Endodermal cell (in vitro differentiated cells): ENCODE results near the gene HAPLN2. TPM values are rescaled to one million over a fixed set of nuclear protein-coding genes. Genes with fewer than 3 reads are reported as not detected.

Experiments
- DNase-seq: peaks from one replicate; pipeline ENCODE4 v3.0.0-alpha.2; 2017
- H3K27ac ChIP-seq: 2 replicates; pipeline ENCODE4 v1.5.1; 2013; ENCODE audit warnings: mild to moderate bottlenecking, low read depth, low read length, moderate library complexity
- H3K27me3 ChIP-seq: 2 replicates; pipeline ENCODE4 v1.6.1; 2013; ENCODE audit warnings: mild to moderate bottlenecking, low read length, moderate library complexity; ENCODE audit not compliant: insufficient read depth, control insufficient read depth, poor library complexity, severe bottlenecking
- H3K36me3 ChIP-seq: 2 replicates; pipeline ENCODE4 v1.7.0; 2013; ENCODE audit warnings: mild to moderate bottlenecking, low read length, moderate library complexity; ENCODE audit not compliant: control insufficient read depth, insufficient read depth
- H3K4me1 ChIP-seq: one replicate; pipeline ENCODE4 v1.7.0; 2013; ENCODE audit warnings: low read length; ENCODE audit not compliant: control insufficient read depth, insufficient read depth
- H3K4me3 ChIP-seq: 2 replicates; pipeline ENCODE4 v1.5.1; 2013; ENCODE audit warnings: mild to moderate bottlenecking, low read length, moderate library complexity
- H3K9ac ChIP-seq: 2 replicates; pipeline ENCODE4 v1.6.1; 2013; ENCODE audit warnings: mild to moderate bottlenecking, low read length, moderate library complexity; ENCODE audit not compliant: poor library complexity, severe bottlenecking; ENCODE audit errors: extremely low read depth
- H3K9me3 ChIP-seq: 2 replicates; pipeline ENCODE4 v1.6.1; 2013; ENCODE audit warnings: mild to moderate bottlenecking, low read length, moderate library complexity; ENCODE audit not compliant: control insufficient read depth
- H3K27ac Mint-ChIP-seq: 2 replicates; pipeline ENCODE4 v1.8.0; 2020; ENCODE audit warnings: mixed read lengths
- H3K27me3 Mint-ChIP-seq: 2 replicates; pipeline ENCODE4 v1.8.0; 2021; ENCODE audit warnings: mild to moderate bottlenecking, mixed read lengths; ENCODE audit not compliant: insufficient read depth
- H3K36me3 Mint-ChIP-seq: 2 replicates; pipeline ENCODE4 v1.8.0; 2020; ENCODE audit warnings: low read depth, mixed read lengths
- H3K4me1 Mint-ChIP-seq: 2 replicates; pipeline ENCODE4 v1.8.0; 2020; ENCODE audit warnings: mixed read lengths
- H3K4me3 Mint-ChIP-seq: 2 replicates; pipeline ENCODE4 v1.8.0; 2020; ENCODE audit warnings: mild to moderate bottlenecking, moderate library complexity, mixed read lengths
- H3K9me3 Mint-ChIP-seq: 2 replicates; pipeline ENCODE4 v1.8.0; 2020; ENCODE audit warnings: mild to moderate bottlenecking, mixed read lengths
- WGBS, 2 experiments: methylation state at CpG; one replicate each; pipeline versions ENCODE4 v1.1.5 to v1.1.7; 2013; ENCODE audit warnings: missing lambda C conversion rate in 2 of 2, mixed read lengths in 1 of 2; ENCODE audit not compliant: insufficient coverage in 1 of 2, insufficient read length in 1 of 2; 5-methylcytosine and 5-hydroxymethylcytosine counted together
- total RNA-seq, 2 donors: library from RNA; stranded (reverse); fragmentation: NEBNext Ultra II Directional in 1 of 2; extraction: Animal tissue kit (Norgen Biotek cat#: 25700) in 1 of 2; gene quantifications; 2 replicates in 1 of 2; 3 replicates in 1 of 2; pipeline ENCODE4 v1.2.1, GENCODE V29; 2021
- TF ChIP-seq, protein P1 (sequence below): fragments of 200-600 bp; sonication (generic); conservative IDR thresholded peaks from 2 replicates; pipeline ENCODE4 v1.5.0; 2021; ENCODE audit warnings: antibody characterized with exemption, mild to moderate bottlenecking

Gene HAPLN2
- total RNA-seq, 2 donors from 2014 or later: 0.42 to 2.8 TPM

GRCh38 chr1:156640842-156641706 lies 21.9 kb downstream of the HAPLN2 start:
- Histone ChIP-seq H3K36me3 (no peaks in the 10 kb centered on the region), H3K27me3 (peaks cover 94% of the 10 kb centered on the region), H3K4me1 (no peaks in the 10 kb centered on the region), H3K4me3 (peak overlapping the region; percentile 69), H3K27ac (no peak overlapping the region), H3K9me3 (no peaks in the 10 kb centered on the region), H3K9ac (no peak overlapping the region)
- peak overlapping the region; percentile 55 for H3K4me3 Mint-ChIP-seq
- 52 to 56% methylated on average over 3 to 6 of the region's 6 CpGs for WGBS, 2 experiments
- H3K27me3 Mint-ChIP-seq: peaks cover 94% of the 10 kb centered on the region
- peak; percentile 54 for DNase-seq
- H3K4me1 Mint-ChIP-seq: peaks cover 6% of the 10 kb centered on the region
- no peaks in the 10 kb centered on the region for H3K36me3 Mint-ChIP-seq
- TF ChIP-seq, protein P1, sequence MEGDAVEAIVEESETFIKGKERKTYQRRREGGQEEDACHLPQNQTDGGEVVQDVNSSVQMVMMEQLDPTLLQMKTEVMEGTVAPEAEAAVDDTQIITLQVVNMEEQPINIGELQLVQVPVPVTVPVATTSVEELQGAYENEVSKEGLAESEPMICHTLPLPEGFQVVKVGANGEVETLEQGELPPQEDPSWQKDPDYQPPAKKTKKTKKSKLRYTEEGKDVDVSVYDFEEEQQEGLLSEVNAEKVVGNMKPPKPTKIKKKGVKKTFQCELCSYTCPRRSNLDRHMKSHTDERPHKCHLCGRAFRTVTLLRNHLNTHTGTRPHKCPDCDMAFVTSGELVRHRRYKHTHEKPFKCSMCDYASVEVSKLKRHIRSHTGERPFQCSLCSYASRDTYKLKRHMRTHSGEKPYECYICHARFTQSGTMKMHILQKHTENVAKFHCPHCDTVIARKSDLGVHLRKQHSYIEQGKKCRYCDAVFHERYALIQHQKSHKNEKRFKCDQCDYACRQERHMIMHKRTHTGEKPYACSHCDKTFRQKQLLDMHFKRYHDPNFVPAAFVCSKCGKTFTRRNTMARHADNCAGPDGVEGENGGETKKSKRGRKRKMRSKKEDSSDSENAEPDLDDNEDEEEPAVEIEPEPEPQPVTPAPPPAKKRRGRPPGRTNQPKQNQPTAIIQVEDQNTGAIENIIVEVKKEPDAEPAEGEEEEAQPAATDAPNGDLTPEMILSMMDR: no peak
- no peaks in the 10 kb centered on the region for H3K9me3 Mint-ChIP-seq
- no peak overlapping the region for H3K27ac Mint-ChIP-seq

DNA sequence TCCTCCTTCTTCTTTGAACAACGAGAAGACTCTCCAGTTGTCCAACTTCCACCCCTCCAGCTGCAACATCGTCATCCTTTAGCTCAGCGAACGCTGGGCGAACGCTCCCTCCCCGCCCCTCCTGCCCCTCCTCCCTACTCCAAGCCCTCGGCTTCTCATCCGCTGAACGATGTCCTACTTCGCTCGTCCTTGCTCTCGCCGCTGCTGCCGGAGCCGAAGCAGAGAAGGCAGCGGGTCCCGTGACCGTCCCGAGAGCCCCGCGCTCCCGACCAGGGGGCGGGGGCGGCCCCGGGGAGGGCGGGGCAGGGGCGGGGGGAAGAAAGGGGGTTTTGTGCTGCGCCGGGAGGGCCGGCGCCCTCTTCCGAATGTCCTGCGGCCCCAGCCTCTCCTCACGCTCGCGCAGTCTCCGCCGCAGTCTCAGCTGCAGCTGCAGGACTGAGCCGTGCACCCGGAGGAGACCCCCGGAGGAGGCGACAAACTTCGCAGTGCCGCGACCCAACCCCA lies 22.6 kb downstream of the HAPLN2 start, which contains the start of gene BCAN:
BCAN (plus strand) TSS at position 357 of the 504 bp plus-strand sequence. CDS start 3,938 bp downstream, outside the sequence.
- peak; percentile 87 for DNase-seq
- no peaks in the 10 kb centered on the region for H3K9me3 Mint-ChIP-seq
- Histone ChIP-seq H3K9me3 (no peaks in the 10 kb centered on the region), H3K4me3 (peak within 1 kb of the TSS; percentile 75), H3K4me1 (no peaks in the 10 kb centered on the region), H3K9ac (no peak within 1 kb of the TSS), H3K27ac (no peak within 1 kb of the TSS), H3K27me3 (peaks cover 96% of the 10 kb centered on the region), H3K36me3 (no peaks in the 10 kb centered on the region)
- peaks cover 6% of the 10 kb centered on the region for H3K4me1 Mint-ChIP-seq
- H3K36me3 Mint-ChIP-seq: no peaks in the 10 kb centered on the region
- H3K27me3 Mint-ChIP-seq: peaks cover 94% of the 10 kb centered on the region
- 0% methylated on average over 13 to 45 of the region's 46 CpGs for WGBS, 2 experiments
- H3K27ac Mint-ChIP-seq: no peak within 1 kb of the TSS
- TF ChIP-seq, protein P1: peak; percentile 29
- H3K4me3 Mint-ChIP-seq: peak within 1 kb of the TSS; percentile 55

DNA sequence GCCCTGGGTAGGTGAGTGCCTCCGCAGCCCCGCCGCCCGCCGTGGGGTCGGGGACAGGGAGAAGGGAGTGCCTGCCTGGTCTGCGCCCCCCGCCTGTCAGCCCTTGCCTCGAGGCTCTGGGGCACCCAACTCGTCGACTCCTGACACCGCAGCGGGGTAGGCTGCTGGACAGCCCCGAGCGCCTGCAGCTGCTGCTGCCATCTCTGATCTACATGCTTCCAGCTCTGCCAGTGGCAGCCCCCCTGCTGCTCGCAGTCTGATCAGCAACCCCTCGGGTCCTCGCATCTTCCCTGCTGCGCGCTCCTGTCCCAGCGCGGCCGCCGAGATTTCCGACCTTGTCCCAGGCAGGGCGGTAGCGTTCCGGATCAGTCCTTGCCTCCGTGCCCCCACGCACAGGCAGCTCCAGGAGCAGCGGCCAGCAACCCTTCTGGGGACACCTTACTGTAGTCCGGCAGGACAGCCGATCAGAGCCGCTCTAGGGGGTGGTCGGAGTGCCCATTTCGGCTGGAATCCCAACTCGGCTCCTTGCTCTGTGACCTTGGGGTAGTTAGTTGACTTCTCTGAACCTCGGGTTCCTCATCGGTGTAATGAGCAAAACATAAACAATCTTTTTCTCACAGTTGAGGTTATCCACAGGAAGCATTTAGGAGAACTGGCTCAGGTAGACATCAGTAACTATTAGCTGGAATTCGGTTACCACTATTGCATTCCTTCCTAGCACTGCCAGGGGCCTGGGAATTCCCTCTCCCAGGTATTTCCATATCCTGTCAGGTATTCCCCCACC lies 23.2 kb downstream of the HAPLN2 start:
- H3K27ac ChIP-seq: no peak overlapping the region
- DNase-seq: peak; percentile 78
- TF ChIP-seq, protein P1: no peak
- peaks cover 98% of the 10 kb centered on the region for H3K27me3 ChIP-seq
- Mint-ChIP-seq H3K36me3 (no peaks in the 10 kb centered on the region), H3K27ac (no peak overlapping the region), H3K4me3 (peak overlapping the region; percentile 55), H3K27me3 (peaks cover 97% of the 10 kb centered on the region), H3K9me3 (no peaks in the 10 kb centered on the region), H3K4me1 (peaks cover 6% of the 10 kb centered on the region)
- no peak overlapping the region for H3K9ac ChIP-seq
- no peaks in the 10 kb centered on the region for H3K4me1 ChIP-seq
- no peaks in the 10 kb centered on the region for H3K36me3 ChIP-seq
- H3K4me3 ChIP-seq: peak overlapping the region; percentile 75
- WGBS, 2 experiments: 8 to 13% methylated on average over 15 to 40 of the region's 40 CpGs
- H3K9me3 ChIP-seq: no peaks in the 10 kb centered on the region
